OCI-LY3 (cell line): ENCODE results near the gene ANO10.

ENCODE experiments used
- H2AFZ ChIP-seq: fragments of 200-600, 300-600 bp; shearing (Covaris generic); 2 replicates; pipeline ENCODE4 v1.6.0; 2014; ENCODE audit warnings: antibody characterized with exemption, low read depth, low read length
- H3K27ac ChIP-seq: fragments of 200-600, 300-600 bp; sonication (generic); 2 replicates; pipeline ENCODE4 v1.5.1; 2014; ENCODE audit warnings: mild to moderate bottlenecking, low read length, moderate library complexity, mixed read lengths
- H3K27me3 ChIP-seq: fragments of 200-600, 300-600 bp; sonication (generic); 2 replicates; pipeline ENCODE4 v1.6.1; 2014; ENCODE audit warnings: low read depth, low read length, mixed read lengths
- H3K36me3 ChIP-seq: fragments of 200-600, 300-600 bp; sonication (generic); replicated peaks from 2 replicates; pipeline ENCODE3; 2014; ENCODE audit warnings: low read depth, low read length, mixed read lengths
- H3K4me1 ChIP-seq: fragments of 300-600, 200-600 bp; sonication (generic); 2 replicates; pipeline ENCODE4 v1.6.1; 2014; ENCODE audit warnings: low read length, mixed read lengths
- H3K4me2 ChIP-seq: fragments of 200-600, 300-600 bp; sonication (generic); 2 replicates; pipeline ENCODE4 v1.6.1; 2014; ENCODE audit warnings: low read length, mixed read lengths
- H3K4me3 ChIP-seq: fragments of 300-600, 200-600 bp; sonication (generic); 2 replicates; pipeline ENCODE4 v1.5.1; 2014; ENCODE audit warnings: antibody characterized with exemption, mild to moderate bottlenecking, low read length, moderate library complexity
- H3K79me2 ChIP-seq: fragments of 300-600, 200-600 bp; shearing (Covaris generic); 2 replicates; pipeline ENCODE4 v1.6.1; 2014; ENCODE audit warnings: mild to moderate bottlenecking, low read length, mixed read lengths
- H3K9ac ChIP-seq: fragments of 300-600, 200-600 bp; shearing (Covaris generic); 2 replicates; pipeline ENCODE4 v1.6.0; 2014; ENCODE audit warnings: mild to moderate bottlenecking, low read length, moderate library complexity
- H3K9me3 ChIP-seq: fragments of 200-600, 300-600 bp; shearing (Covaris generic); 2 replicates; pipeline ENCODE4 v1.6.1; 2014; ENCODE audit warnings: low read length, mixed read lengths; ENCODE audit not compliant: insufficient read depth
- H4K20me1 ChIP-seq: fragments of 200-600, 300-600 bp; sonication (generic); 2 replicates; pipeline ENCODE4 v1.6.1; 2016; ENCODE audit warnings: low read length, mixed read lengths; ENCODE audit not compliant: insufficient read depth
- CTCF ChIP-seq: fragments of 200-600, 300-600 bp; sonication (generic); IDR thresholded peaks from 2 replicates; pipeline ENCODE4 v1.5.1; 2014; ENCODE audit warnings: antibody characterized with exemption, low read length, low read depth
- EZH2phosphoT487 ChIP-seq: fragments of 200-600 bp; shearing (Covaris generic); IDR thresholded peaks from 2 replicates; pipeline ENCODE4 v1.6.1; 2018; ENCODE audit warnings: antibody characterized with exemption, mixed run types, low read depth

ANO10 gene

GRCh38 chr3:43542328-43543043 is 79.3 kb downstream of the ANO10 start:
- no peaks in the 10 kb centered on the region for H3K27me3 ChIP-seq
- no peaks in the 10 kb centered on the region for H3K79me2 ChIP-seq
- TF ChIP-seq CTCF (no peak), EZH2phosphoT487 (no peak)
- H3K4me1 ChIP-seq = peaks cover 13% of the 10 kb centered on the region
- no peak overlapping the region for H3K27ac ChIP-seq
- H4K20me1 ChIP-seq = 0 out of 2 replicates have a peak, but pooled peaks cover 5% of the 10 kb centered on the region
- H3K36me3 ChIP-seq = no peaks in the 10 kb centered on the region
- no peak overlapping the region for H2AFZ ChIP-seq
- H3K9me3 ChIP-seq = no peaks in the 10 kb centered on the region
- peak overlapping the region; percentile 38 for H3K4me2 ChIP-seq
- H3K4me3 ChIP-seq = no peak overlapping the region
- no peak overlapping the region for H3K9ac ChIP-seq

GRCh38 chr3:43540624-43541023 is 81.2 kb downstream of the ANO10 start:
- no peaks in the 10 kb centered on the region for H3K79me2 ChIP-seq
- no peak overlapping the region for H3K27ac ChIP-seq
- H3K4me3 ChIP-seq = no peak overlapping the region
- 0 out of 2 replicates have a peak, but pooled peaks cover 10% of the 10 kb centered on the region for H4K20me1 ChIP-seq
- no peak overlapping the region for H2AFZ ChIP-seq
- H3K36me3 ChIP-seq = no peaks in the 10 kb centered on the region
- no peaks in the 10 kb centered on the region for H3K9me3 ChIP-seq
- no peaks in the 10 kb centered on the region for H3K27me3 ChIP-seq
- no peak for TF ChIP-seq CTCF
- TF ChIP-seq EZH2phosphoT487 = no peak
- no peak overlapping the region for H3K9ac ChIP-seq
- H3K4me1 ChIP-seq = peaks cover 18% of the 10 kb centered on the region
- H3K4me2 ChIP-seq = no peak overlapping the region

GRCh38 chr3:43539321-43539720 is 82.5 kb downstream of the ANO10 start:
- Histone ChIP-seq H3K9me3 (no peaks in the 10 kb centered on the region), H3K27me3 (no peaks in the 10 kb centered on the region), H3K9ac (no peak overlapping the region), H3K4me2 (no peak overlapping the region), H3K36me3 (no peaks in the 10 kb centered on the region), H3K27ac (no peak overlapping the region), H3K4me3 (no peak overlapping the region), H4K20me1 (0 out of 2 replicates have a peak, but pooled peaks cover 10% of the 10 kb centered on the region), H3K79me2 (no peaks in the 10 kb centered on the region), H3K4me1 (peaks cover 18% of the 10 kb centered on the region), H2AFZ (no peak overlapping the region)
- TF ChIP-seq EZH2phosphoT487 = no peak
- TF ChIP-seq CTCF = no peak

- Histone ChIP-seq H3K4me1 (peaks cover 8% of the 10 kb centered on the region), H3K4me3 (no peak overlapping the region), H3K36me3 (no peaks in the 10 kb centered on the region), H4K20me1 (peaks cover 13% of the 10 kb centered on the region; the same call in 1 of the 2 replicates), H3K27ac (no peak overlapping the region), H2AFZ (no peak overlapping the region), H3K79me2 (no peaks in the 10 kb centered on the region), H3K9me3 (no peaks in the 10 kb centered on the region), H3K4me2 (no peak overlapping the region), H3K9ac (no peak overlapping the region), H3K27me3 (no peaks in the 10 kb centered on the region)
- no peak for TF ChIP-seq EZH2phosphoT487
- no peak for TF ChIP-seq CTCF
Observed at GRCh38 chr3:43537225-43537624, 84.6 kb downstream of the ANO10 start.
